ENCODE results near the gene MINDY4. TPM values are rescaled to one million over a fixed set of nuclear protein-coding genes. Genes with fewer than 3 reads are reported as not detected.

The MINDY4 gene
- total RNA-seq, 1 experiment from 2014 or later = 2.0 TPM

GRCh38 chr7:30879139-30880124, 108.2 kb downstream of the MINDY4 start:
- peak; percentile 90 for DNase-seq
- Histone ChIP-seq H3K4me3 (ENCODE audit: insufficient read depth, low read depth, low read length) (no peak overlapping the region), H3K27me3 (ENCODE audit: control insufficient read depth, insufficient read depth, low read length) (no peaks in the 10 kb centered on the region), H3K36me3 (replicated peaks; ENCODE audit: control insufficient read depth, insufficient read depth, low read length) (no peaks in the 10 kb centered on the region)

DNA sequence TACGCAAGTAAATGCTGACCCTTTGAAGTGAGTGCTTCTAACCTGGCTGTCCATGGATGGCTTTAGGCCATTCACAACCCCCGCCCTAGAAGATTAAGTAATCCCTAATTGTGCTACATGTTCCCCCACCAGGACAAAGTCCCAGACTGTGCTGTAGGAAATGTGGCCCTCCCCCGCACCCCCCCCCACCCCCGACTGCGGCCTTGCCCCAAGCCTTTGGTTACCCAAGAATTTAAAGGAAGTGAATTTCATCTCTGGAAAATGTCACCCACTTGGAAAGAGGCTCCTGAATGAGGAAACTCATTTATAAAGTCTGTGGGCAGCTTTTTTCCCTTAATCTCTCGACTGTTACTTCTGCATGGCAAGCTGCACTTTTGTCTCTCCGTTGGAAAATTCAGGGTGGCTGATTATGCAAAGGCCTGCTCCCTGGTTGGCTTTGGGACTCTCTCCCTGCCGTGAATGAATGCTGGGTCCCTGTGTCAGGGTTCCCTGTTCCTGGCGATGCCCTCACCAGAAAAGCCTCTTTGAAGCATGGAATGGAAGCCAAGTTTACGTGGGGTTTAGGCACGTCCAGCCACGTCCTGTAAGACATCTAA, 109.0 kb downstream of the MINDY4 start:
- no peaks in the 10 kb centered on the region for H3K36me3 ChIP-seq (replicated peaks; ENCODE audit: control insufficient read depth, insufficient read depth, low read length)
- no peak for DNase-seq
- no peak overlapping the region for H3K4me3 ChIP-seq (ENCODE audit: insufficient read depth, low read depth, low read length)
- H3K27me3 ChIP-seq (ENCODE audit: control insufficient read depth, insufficient read depth, low read length) = no peaks in the 10 kb centered on the region

DNA sequence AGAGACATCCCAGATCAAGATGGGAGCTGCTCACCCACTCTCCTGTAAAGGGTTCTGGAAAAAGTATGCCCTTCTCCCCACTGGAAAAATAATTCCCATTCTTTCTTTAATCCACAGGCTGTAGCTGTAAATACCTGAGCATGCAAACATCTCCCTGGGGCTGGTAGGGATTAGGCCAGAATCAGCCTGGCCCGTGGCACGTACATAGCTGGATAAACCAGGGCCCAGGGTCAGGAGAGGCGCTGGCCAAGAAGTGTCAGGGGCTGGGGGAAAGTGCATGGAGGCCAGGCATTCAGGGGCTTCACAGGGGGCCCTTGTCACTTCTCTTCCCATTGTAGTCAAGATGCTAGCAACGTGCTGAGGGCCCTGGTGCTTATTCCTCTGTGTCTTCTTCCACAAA, 109.7 kb downstream of the MINDY4 start:
- H3K27me3 ChIP-seq (ENCODE audit: control insufficient read depth, insufficient read depth, low read length) = no peaks in the 10 kb centered on the region

DNA sequence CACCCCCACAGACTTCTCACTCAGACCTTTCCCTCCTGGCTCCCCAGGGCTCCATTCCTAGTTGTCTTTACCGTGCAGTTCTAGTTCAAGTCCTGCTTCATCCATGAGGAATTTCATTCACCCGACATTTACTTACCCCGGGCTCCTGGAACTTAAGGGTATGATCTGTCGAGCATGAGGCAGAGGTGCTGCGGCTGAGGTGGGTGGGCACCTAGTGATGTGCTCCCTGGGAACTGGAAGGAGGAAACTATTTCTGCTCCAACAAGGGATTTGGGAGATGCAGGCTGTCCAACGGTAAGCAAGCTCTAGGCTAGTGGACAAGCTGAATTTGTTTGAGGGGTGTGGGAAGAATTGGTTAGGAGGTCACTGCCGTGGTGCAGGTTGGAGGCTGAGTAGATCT, 110.2 kb downstream of the MINDY4 start:
- H3K4me3 ChIP-seq (ENCODE audit: insufficient read depth, low read depth, low read length) = no peak overlapping the region
- H3K27me3 ChIP-seq (ENCODE audit: control insufficient read depth, insufficient read depth, low read length) = no peaks in the 10 kb centered on the region
- H3K36me3 ChIP-seq (replicated peaks; ENCODE audit: control insufficient read depth, insufficient read depth, low read length) = no peaks in the 10 kb centered on the region
- DNase-seq = no peak

More for the DNA sequence above, 109.7 kb downstream of the MINDY4 start:
- Histone ChIP-seq H3K4me3 (ENCODE audit: insufficient read depth, low read depth, low read length) (no peak overlapping the region), H3K36me3 (replicated peaks; ENCODE audit: control insufficient read depth, insufficient read depth, low read length) (no peaks in the 10 kb centered on the region)
- DNase-seq = peak; percentile 78

- Histone ChIP-seq H3K4me3 (ENCODE audit: insufficient read depth, low read depth, low read length) (no peak overlapping the region), H3K36me3 (replicated peaks; ENCODE audit: control insufficient read depth, insufficient read depth, low read length) (no peaks in the 10 kb centered on the region), H3K27me3 (ENCODE audit: control insufficient read depth, insufficient read depth, low read length) (no peaks in the 10 kb centered on the region)
- no peak for DNase-seq
These were observed 113.7 kb downstream of the MINDY4 start for GRCh38 chr7:30884881-30885280.

DNA sequence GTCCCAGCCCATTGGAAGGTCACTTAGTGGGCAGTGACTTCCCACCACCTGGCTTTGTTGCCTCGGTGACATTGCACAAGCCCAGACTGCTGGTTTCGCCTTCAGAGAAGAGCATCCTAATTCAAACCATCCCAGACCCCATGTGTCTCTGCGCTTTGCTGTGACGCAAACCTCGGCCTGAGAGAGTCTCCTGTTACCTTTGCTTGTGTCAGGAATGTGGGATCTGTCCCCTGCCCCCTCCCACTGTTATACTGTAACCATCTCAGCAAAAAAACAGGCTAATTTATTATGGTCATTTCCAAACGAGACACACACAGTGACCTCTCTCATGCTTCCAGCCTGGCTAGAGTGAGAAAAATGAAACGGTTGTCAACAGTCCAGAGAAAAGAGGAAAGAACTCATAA, 115.4 kb downstream of the MINDY4 start:
- no peak for DNase-seq
- H3K4me3 ChIP-seq (ENCODE audit: insufficient read depth, low read depth, low read length) = no peak overlapping the region
- H3K27me3 ChIP-seq (ENCODE audit: control insufficient read depth, insufficient read depth, low read length) = no peaks in the 10 kb centered on the region
- no peaks in the 10 kb centered on the region for H3K36me3 ChIP-seq (replicated peaks; ENCODE audit: control insufficient read depth, insufficient read depth, low read length)

- no peaks in the 10 kb centered on the region for H3K27me3 ChIP-seq (ENCODE audit: control insufficient read depth, insufficient read depth, low read length)
- H3K36me3 ChIP-seq (replicated peaks; ENCODE audit: control insufficient read depth, insufficient read depth, low read length) = no peaks in the 10 kb centered on the region
- H3K4me3 ChIP-seq (ENCODE audit: insufficient read depth, low read depth, low read length) = no peak overlapping the region
- peak; percentile 72 for DNase-seq
These were observed 116.3 kb downstream of the MINDY4 start for GRCh38 chr7:30887464-30887872.

GRCh38 chr7:30888747-30889146, 117.5 kb downstream of the MINDY4 start:
- no peaks in the 10 kb centered on the region for H3K36me3 ChIP-seq (replicated peaks; ENCODE audit: control insufficient read depth, insufficient read depth, low read length)

DNA sequence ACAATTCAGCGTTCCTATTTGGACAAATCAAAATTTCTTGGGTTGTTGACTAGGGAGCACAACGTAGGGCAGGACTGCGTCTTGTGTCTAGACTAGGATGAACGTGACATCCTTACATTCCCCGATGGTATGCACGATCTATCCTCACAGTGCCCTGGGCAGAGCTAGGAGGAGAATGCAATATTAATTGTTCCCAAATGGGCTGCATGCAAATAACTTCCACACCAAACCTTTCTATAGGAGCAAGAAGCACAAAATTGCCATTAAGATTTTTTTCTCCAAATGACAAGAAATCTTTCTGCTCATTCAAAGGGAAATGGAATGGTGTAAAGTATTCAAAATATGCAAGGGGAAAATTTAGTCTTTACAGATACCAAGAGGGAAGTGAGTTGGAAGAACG, 119.0 kb downstream of the MINDY4 start:
- Histone ChIP-seq H3K4me3 (ENCODE audit: insufficient read depth, low read depth, low read length) (no peak overlapping the region), H3K27me3 (ENCODE audit: control insufficient read depth, insufficient read depth, low read length) (no peaks in the 10 kb centered on the region), H3K36me3 (replicated peaks; ENCODE audit: control insufficient read depth, insufficient read depth, low read length) (no peaks in the 10 kb centered on the region)
- no peak for DNase-seq

More at GRCh38 chr7:30888747-30889146, 117.5 kb downstream of the MINDY4 start:
- no peak for DNase-seq
- Histone ChIP-seq H3K27me3 (ENCODE audit: control insufficient read depth, insufficient read depth, low read length) (no peaks in the 10 kb centered on the region), H3K4me3 (ENCODE audit: insufficient read depth, low read depth, low read length) (no peak overlapping the region)

GRCh38 chr7:30893357-30893756, 122.1 kb downstream of the MINDY4 start:
- H3K27me3 ChIP-seq (ENCODE audit: control insufficient read depth, insufficient read depth, low read length) = no peaks in the 10 kb centered on the region
- no peak overlapping the region for H3K4me3 ChIP-seq (ENCODE audit: insufficient read depth, low read depth, low read length)
- no peaks in the 10 kb centered on the region for H3K36me3 ChIP-seq (replicated peaks; ENCODE audit: control insufficient read depth, insufficient read depth, low read length)
- DNase-seq = no peak

DNA sequence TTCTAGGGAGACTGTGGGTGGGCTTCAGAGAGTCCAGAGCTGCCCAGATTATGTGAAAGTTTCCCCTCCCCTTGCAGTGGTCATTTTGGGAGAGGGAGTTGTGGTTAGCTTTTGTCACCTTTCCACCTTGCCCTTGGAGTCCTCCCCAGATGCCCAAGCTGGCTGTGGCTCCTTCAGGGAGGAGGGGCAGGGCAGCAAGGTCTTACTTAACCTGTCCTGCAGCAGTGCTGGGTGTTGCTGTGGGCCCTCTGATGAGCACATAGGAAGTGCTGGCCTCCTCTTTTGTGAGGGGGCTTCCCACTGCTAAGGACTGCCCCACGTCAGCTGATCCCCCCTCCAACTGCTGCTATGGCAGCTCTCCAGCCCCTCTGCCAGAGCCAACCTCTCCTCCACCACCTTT, 122.8 kb downstream of the MINDY4 start:
- Histone ChIP-seq H3K27me3 (ENCODE audit: control insufficient read depth, insufficient read depth, low read length) (no peaks in the 10 kb centered on the region), H3K36me3 (replicated peaks; ENCODE audit: control insufficient read depth, insufficient read depth, low read length) (no peaks in the 10 kb centered on the region), H3K4me3 (ENCODE audit: insufficient read depth, low read depth, low read length) (no peak overlapping the region)
- no peak for DNase-seq

- no peaks in the 10 kb centered on the region for H3K36me3 ChIP-seq (replicated peaks; ENCODE audit: control insufficient read depth, insufficient read depth, low read length)
- DNase-seq = peak; percentile 77
- H3K4me3 ChIP-seq (ENCODE audit: insufficient read depth, low read depth, low read length) = no peak overlapping the region
- H3K27me3 ChIP-seq (ENCODE audit: control insufficient read depth, insufficient read depth, low read length) = no peaks in the 10 kb centered on the region
These were observed 123.8 kb downstream of the MINDY4 start for GRCh38 chr7:30894866-30895605.

DNA sequence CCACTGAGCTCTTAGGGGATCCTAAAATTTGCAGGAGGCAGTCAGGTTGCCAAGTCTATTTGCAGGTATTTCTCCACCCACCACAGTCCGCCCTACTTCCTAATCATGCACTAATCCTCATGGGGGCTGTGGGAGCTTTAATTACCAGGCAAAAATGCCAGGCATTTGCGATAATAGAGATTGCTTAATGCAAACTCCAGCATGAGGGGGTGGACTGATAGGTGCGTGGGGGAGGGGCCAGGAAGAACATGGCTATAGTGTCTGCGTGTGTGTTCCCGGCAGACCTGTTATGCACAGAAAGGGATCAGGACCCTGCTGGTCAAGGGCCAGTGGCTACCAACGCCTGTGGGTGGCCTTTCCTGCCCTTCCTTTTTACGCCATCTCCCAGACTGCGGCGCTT, 124.8 kb downstream of the MINDY4 start:
- DNase-seq = no peak
- Histone ChIP-seq H3K27me3 (ENCODE audit: control insufficient read depth, insufficient read depth, low read length) (no peaks in the 10 kb centered on the region), H3K4me3 (ENCODE audit: insufficient read depth, low read depth, low read length) (no peak overlapping the region), H3K36me3 (replicated peaks; ENCODE audit: control insufficient read depth, insufficient read depth, low read length) (no peaks in the 10 kb centered on the region)

GRCh38 chr7:30896783-30897637, 125.8 kb downstream of the MINDY4 start:
- no peak for DNase-seq
- Histone ChIP-seq H3K4me3 (ENCODE audit: insufficient read depth, low read depth, low read length) (no peak overlapping the region), H3K27me3 (ENCODE audit: control insufficient read depth, insufficient read depth, low read length) (no peaks in the 10 kb centered on the region), H3K36me3 (replicated peaks; ENCODE audit: control insufficient read depth, insufficient read depth, low read length) (no peaks in the 10 kb centered on the region)

Measured in H7 (cell line).